ENCODE measurements around the gene BICDL2.

GRCh38 chr16:3026003-3026378 lies 10.8 kb downstream of the BICDL2 start:
- no peak for TF ChIP-seq RAD21 (IDR thresholded peaks at IDR 0.05; ENCODE audit: low read length)
- TF ChIP-seq, protein P1, sequence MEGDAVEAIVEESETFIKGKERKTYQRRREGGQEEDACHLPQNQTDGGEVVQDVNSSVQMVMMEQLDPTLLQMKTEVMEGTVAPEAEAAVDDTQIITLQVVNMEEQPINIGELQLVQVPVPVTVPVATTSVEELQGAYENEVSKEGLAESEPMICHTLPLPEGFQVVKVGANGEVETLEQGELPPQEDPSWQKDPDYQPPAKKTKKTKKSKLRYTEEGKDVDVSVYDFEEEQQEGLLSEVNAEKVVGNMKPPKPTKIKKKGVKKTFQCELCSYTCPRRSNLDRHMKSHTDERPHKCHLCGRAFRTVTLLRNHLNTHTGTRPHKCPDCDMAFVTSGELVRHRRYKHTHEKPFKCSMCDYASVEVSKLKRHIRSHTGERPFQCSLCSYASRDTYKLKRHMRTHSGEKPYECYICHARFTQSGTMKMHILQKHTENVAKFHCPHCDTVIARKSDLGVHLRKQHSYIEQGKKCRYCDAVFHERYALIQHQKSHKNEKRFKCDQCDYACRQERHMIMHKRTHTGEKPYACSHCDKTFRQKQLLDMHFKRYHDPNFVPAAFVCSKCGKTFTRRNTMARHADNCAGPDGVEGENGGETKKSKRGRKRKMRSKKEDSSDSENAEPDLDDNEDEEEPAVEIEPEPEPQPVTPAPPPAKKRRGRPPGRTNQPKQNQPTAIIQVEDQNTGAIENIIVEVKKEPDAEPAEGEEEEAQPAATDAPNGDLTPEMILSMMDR (conservative IDR thresholded peaks at IDR 0.05; ENCODE audit: low read depth, low read length) = no peak
- TF ChIP-seq FOS (IDR thresholded peaks at IDR 0.05; ENCODE audit: low read depth, low read length) = no peak
- TF ChIP-seq RFX5 (IDR thresholded peaks at IDR 0.05; ENCODE audit: low read depth, low read length) = no peak
- no peak for TF ChIP-seq BHLHE40 (IDR thresholded peaks at IDR 0.05; ENCODE audit: low read depth, low read length)
- TF ChIP-seq MAFK (IDR thresholded peaks at IDR 0.05; ENCODE audit: low read depth, low read length) = no peak
- no peak for TF ChIP-seq CHD1 (IDR thresholded peaks at IDR 0.05; ENCODE audit: low read depth, low read length)
- TF ChIP-seq CEBPB (IDR thresholded peaks at IDR 0.05; ENCODE audit: low read depth, low read length) = no peak
- no peak for TF ChIP-seq POLR2A (IDR thresholded peaks at IDR 0.05; ENCODE audit: low read depth, low read length)
- TF ChIP-seq RCOR1 (IDR thresholded peaks at IDR 0.05; ENCODE audit: insufficient replicate concordance, low read length) = no peak
- TF ChIP-seq SMC3 (IDR thresholded peaks at IDR 0.05; ENCODE audit: low read depth, low read length) = no peak
- TF ChIP-seq MXI1 (IDR thresholded peaks at IDR 0.05; ENCODE audit: borderline replicate concordance, low read depth, low read length) = no peak

Measured in IMR-90 (cell line).